Mesodermal cell (in vitro differentiated cells): ENCODE results near the gene TTLL1.

Source experiments
- H3K27ac ChIP-seq: 2 replicates; pipeline ENCODE4 v1.7.0; 2013; ENCODE audit warnings: mild to moderate bottlenecking, low read depth, low read length, moderate library complexity; ENCODE audit not compliant: severe bottlenecking
- H3K36me3 ChIP-seq: 2 replicates; pipeline ENCODE4 v1.7.1; 2013; ENCODE audit warnings: mild to moderate bottlenecking, low read length, moderate library complexity; ENCODE audit not compliant: control insufficient read depth, insufficient read depth
- H3K4me1 ChIP-seq: one replicate; pipeline ENCODE4 v1.7.1; 2013; ENCODE audit warnings: mild to moderate bottlenecking, low read length; ENCODE audit not compliant: insufficient read depth, control insufficient read depth, poor library complexity, severe bottlenecking
- H3K4me3 ChIP-seq: 2 replicates; pipeline ENCODE4 v1.7.0; 2013; ENCODE audit warnings: low read length, control low read depth, mild to moderate bottlenecking; ENCODE audit not compliant: insufficient read depth, poor library complexity, severe bottlenecking; ENCODE audit errors: extremely low read depth
- H3K9me3 ChIP-seq: 2 replicates; pipeline ENCODE4 v1.7.1; 2013; ENCODE audit warnings: mild to moderate bottlenecking, low read length, moderate library complexity; ENCODE audit not compliant: control insufficient read depth
- WGBS, 2 experiments: methylation state at CpG; one replicate each; pipeline ENCODE4 v1.1.5; 2013; ENCODE audit warnings: missing lambda C conversion rate in 2 of 2; ENCODE audit not compliant: insufficient coverage in 2 of 2; 5-methylcytosine and 5-hydroxymethylcytosine counted together

TTLL1 gene

DNA sequence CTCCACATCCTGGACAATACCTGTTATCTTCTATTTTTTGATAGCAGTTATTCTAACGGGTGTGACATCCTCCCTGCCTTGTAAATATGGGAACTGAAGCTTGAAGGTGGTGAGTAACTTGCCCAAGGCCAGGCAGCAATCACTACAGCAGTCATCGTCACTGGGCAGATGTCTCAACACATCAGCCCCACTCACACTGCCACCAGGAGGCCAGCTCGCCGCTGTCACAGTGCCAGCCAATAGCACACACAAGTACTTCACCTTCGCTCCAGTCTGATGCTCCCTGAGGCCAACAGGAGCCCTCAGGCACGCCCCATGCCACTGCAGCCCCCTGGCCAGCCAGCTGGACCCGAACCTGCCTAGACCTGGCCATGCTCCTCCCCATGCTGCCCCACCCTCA lies 4.9 kb upstream of the TTLL1 start:
- 75 to 78% methylated on average over 4 to 5 of the region's 7 CpGs for WGBS, 2 experiments
- Histone ChIP-seq H3K9me3 (peaks cover 9% of the 10 kb centered on the region), H3K27ac (no peak overlapping the region), H3K36me3 (no peaks in the 10 kb centered on the region), H3K4me1 (peaks cover 10% of the 10 kb centered on the region), H3K4me3 (no peak overlapping the region)

DNA sequence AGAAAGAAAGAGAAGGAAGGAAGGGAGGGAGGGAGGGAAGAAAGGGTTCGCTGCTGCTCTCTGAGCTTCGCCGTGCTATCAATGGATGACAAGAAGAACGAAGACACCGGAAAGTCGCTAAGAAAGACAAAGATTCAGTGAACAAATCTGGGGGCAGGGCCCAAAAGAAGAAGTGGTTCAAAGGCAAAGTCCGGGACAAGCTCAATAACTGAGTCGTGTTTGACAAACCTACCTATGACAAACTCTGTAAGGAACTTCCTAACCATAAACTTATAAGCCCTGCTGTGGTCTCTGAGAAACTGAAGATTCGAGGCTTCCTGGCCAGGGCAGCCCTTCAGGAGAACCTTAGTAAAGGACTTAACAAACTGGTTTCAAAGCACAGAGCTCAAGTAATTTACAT lies 2.9 kb upstream of the TTLL1 start:
- Histone ChIP-seq H3K9me3 (peaks cover 9% of the 10 kb centered on the region), H3K36me3 (no peaks in the 10 kb centered on the region), H3K27ac (peak overlapping the region; percentile 23), H3K4me3 (no peak overlapping the region), H3K4me1 (peaks cover 9% of the 10 kb centered on the region)
- 96% methylated on average over 4 to 5 of the region's 9 CpGs for WGBS, 2 experiments

GRCh38 chr22:43090130-43090789 lies 1.1 kb upstream of the TTLL1 start:
- H3K4me1 ChIP-seq: peaks cover 9% of the 10 kb centered on the region
- no peaks in the 10 kb centered on the region for H3K36me3 ChIP-seq
- H3K9me3 ChIP-seq: no peaks in the 10 kb centered on the region
- no peak overlapping the region for H3K27ac ChIP-seq
- no peak overlapping the region for H3K4me3 ChIP-seq
- WGBS, 2 experiments: 92 to 94% methylated on average over 3 to 4 of the region's 6 CpGs

DNA sequence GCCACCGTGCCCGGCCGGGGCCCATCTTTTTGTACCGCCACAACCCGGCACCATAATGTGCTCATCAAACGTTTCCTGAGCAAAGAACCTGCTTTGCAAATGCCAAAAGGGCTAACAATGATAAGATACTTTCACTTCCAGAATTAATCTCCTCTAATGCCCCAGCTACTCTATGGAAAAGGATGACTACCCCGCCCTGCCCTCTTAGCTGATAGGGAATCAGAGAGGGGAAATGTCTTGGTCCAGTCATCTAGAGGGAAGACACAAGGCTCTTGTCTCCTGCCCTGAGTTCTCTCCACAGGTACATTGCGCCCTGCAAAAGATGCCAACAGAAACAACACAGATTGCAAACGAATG lies 586 bp downstream of the TTLL1 start:
- Histone ChIP-seq H3K4me3 (peak overlapping the region; percentile 69), H3K4me1 (peaks cover 9% of the 10 kb centered on the region), H3K36me3 (no peaks in the 10 kb centered on the region), H3K27ac (no peak overlapping the region), H3K9me3 (no peaks in the 10 kb centered on the region)
- WGBS, 2 experiments: 92 to 97% methylated on average over 6 of the region's 9 CpGs

- H3K9me3 ChIP-seq: no peaks in the 10 kb centered on the region
- H3K4me3 ChIP-seq: no peak overlapping the region
- peaks cover 2% of the 10 kb centered on the region for H3K4me1 ChIP-seq
- no peaks in the 10 kb centered on the region for H3K36me3 ChIP-seq
- no peak overlapping the region for H3K27ac ChIP-seq
- 89 to 92% methylated on average over 10 to 12 of the region's 19 CpGs for WGBS, 2 experiments
Measured at GRCh38 chr22:43085658-43086606, 3.3 kb downstream of the TTLL1 start.

- H3K36me3 ChIP-seq: no peaks in the 10 kb centered on the region
- H3K27ac ChIP-seq: no peak overlapping the region
- H3K4me1 ChIP-seq: no peaks in the 10 kb centered on the region
- no peaks in the 10 kb centered on the region for H3K9me3 ChIP-seq
- 96 to 100% methylated on average over 2 to 4 of the region's 4 CpGs for WGBS, 2 experiments
- no peak overlapping the region for H3K4me3 ChIP-seq
Measured at GRCh38 chr22:43081968-43082367, 7.2 kb downstream of the TTLL1 start.

GRCh38 chr22:43080616-43081015 lies 8.6 kb downstream of the TTLL1 start:
- WGBS, 2 experiments: 71 to 100% methylated on average over 1 to 2 of the region's 2 CpGs
- Histone ChIP-seq H3K4me1 (no peaks in the 10 kb centered on the region), H3K36me3 (no peaks in the 10 kb centered on the region), H3K27ac (no peak overlapping the region), H3K9me3 (no peaks in the 10 kb centered on the region), H3K4me3 (no peak overlapping the region)

DNA sequence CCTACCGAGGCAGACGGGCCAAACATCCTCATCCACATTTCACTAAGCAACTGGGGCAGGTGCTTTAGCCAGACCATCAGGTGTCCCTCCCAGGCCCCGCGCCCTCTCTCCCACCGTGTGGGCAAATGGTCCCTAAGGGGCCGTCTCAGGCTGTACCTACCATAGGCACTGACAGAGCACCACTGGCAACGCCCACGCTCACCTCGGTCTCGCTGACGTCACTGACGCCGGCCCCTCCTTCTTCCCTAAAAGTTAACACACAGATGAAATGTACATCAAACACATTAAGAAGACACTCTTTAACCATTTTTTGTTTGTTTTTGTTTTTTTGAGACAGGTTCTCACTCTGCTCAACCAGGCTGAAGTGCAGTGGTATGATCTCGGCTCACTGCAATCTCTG lies 9.4 kb downstream of the TTLL1 start:
- no peak overlapping the region for H3K4me3 ChIP-seq
- no peak overlapping the region for H3K27ac ChIP-seq
- no peaks in the 10 kb centered on the region for H3K9me3 ChIP-seq
- no peaks in the 10 kb centered on the region for H3K4me1 ChIP-seq
- 94 to 96% methylated on average over 7 to 14 of the region's 14 CpGs for WGBS, 2 experiments
- H3K36me3 ChIP-seq: no peaks in the 10 kb centered on the region

GRCh38 chr22:43078522-43078921 lies 10.7 kb downstream of the TTLL1 start:
- no peak overlapping the region for H3K27ac ChIP-seq
- no peaks in the 10 kb centered on the region for H3K9me3 ChIP-seq
- no peaks in the 10 kb centered on the region for H3K4me1 ChIP-seq
- WGBS, 2 experiments: 84 to 100% methylated on average over 2 to 3 of the region's 12 CpGs
- H3K4me3 ChIP-seq: no peak overlapping the region
- H3K36me3 ChIP-seq: no peaks in the 10 kb centered on the region

DNA sequence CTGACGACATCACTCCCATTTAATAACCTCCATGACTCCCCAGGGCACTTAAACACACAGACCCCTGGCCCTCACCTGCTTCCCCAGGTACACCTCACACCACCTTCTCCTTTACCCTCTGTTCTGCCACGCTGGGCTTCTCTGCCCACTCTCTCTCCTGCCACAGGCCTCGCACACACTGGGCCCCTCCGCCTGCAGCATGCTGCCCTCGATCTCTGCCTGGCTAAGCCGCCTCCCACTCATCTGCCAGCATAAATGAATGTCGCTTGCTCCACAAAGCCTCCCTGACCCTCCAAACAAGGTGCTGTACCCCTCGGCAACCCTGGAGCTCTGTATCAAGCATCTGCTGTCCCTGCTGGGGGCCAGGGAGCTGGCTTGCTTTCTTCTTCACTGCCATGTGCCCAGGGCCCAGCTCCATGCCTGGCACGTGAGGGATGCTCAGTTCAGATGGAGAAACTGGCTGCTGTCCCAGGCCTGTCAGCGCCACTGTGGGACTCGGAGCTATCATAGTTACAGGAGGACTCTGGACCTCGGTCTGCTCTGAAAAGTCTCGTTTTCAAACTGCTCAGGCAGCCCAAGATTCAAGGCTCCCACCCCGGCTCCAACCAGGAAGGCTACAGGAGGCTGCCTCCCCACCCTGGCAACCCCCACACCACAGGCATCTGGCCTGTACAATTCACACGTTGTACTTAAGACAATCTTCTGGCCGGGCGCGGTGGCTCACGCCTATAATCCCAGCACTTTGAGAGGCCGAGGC lies 11.9 kb downstream of the TTLL1 start:
- no peak overlapping the region for H3K4me3 ChIP-seq
- H3K36me3 ChIP-seq: peaks cover 4% of the 10 kb centered on the region
- no peak overlapping the region for H3K27ac ChIP-seq
- H3K4me1 ChIP-seq: no peaks in the 10 kb centered on the region
- no peaks in the 10 kb centered on the region for H3K9me3 ChIP-seq
- WGBS, 2 experiments: 90 to 95% methylated on average over 17 to 19 of the region's 20 CpGs
